ENCODE data around the gene KRTAP10-10. TPM values are rescaled to one million over a fixed set of nuclear protein-coding genes. Genes with fewer than 3 reads are reported as not detected.
A peak's percentile ranks its signal among the peaks of the same experiment; 100 is the strongest.

Gene KRTAP10-10
- total RNA-seq, 1 donor from 2014 or later: not detected

- Mint-ChIP-seq H3K4me1 (no peaks in the 10 kb centered on the region), H3K27ac (no peak within 1 kb of the TSS), H3K4me3 (no peak within 1 kb of the TSS), H3K27me3 (ENCODE audit: insufficient read depth, low read depth) (peaks cover 7% of the 10 kb centered on the region), H3K9me3 (peaks cover 26% of the 10 kb centered on the region), H3K36me3 (peaks cover 4% of the 10 kb centered on the region)
- Histone ChIP-seq H3K36me3 (no peaks in the 10 kb centered on the region), H3K4me1 (no peaks in the 10 kb centered on the region), H3F3A (ENCODE audit: low read depth) (no peaks in the 10 kb centered on the region), H4K20me1 (ENCODE audit: low read depth) (no peaks in the 10 kb centered on the region), H3K27ac (no peak within 1 kb of the TSS), H3K79me2 (ENCODE audit: low read depth) (no peaks in the 10 kb centered on the region), H3K4me2 (no peak within 1 kb of the TSS), H3K4me3 (no peak within 1 kb of the TSS), H3K9me3 (ENCODE audit: low read depth) (no peaks in the 10 kb centered on the region), H2AFZ (replicated peaks) (no peak within 1 kb of the TSS), H3K27me3 (no peaks in the 10 kb centered on the region), H3K9ac (no peak within 1 kb of the TSS)
- TF ChIP-seq CTCF (IDR thresholded peaks at IDR 0.05): no peak
- TF ChIP-seq EZH2phosphoT487 (IDR thresholded peaks at IDR 0.05): no peak
- no peak for TF ChIP-seq EZH2 (IDR thresholded peaks at IDR 0.05)
- DNase-seq (ENCODE audit: low spot score): no peak
These were observed 17.5 kb downstream of the KRTAP10-10 start, which contains the start of gene KRTAP12-4 for GRCh38 chr21:44654576-44655175. Gene KRTAP12-4, minus strand, starts transcription at chr21:44654659. Its CDS starts 45 bp downstream, at chr21:44654614.

- Mint-ChIP-seq H3K4me1 (no peaks in the 10 kb centered on the region), H3K27me3 (ENCODE audit: insufficient read depth, low read depth) (peaks cover 7% of the 10 kb centered on the region), H3K9me3 (peaks cover 29% of the 10 kb centered on the region), H3K4me3 (no peak overlapping the region), H3K27ac (no peak overlapping the region), H3K36me3 (no peaks in the 10 kb centered on the region)
- H3F3A ChIP-seq (ENCODE audit: low read depth): no peaks in the 10 kb centered on the region
- H2AFZ ChIP-seq (replicated peaks): no peak overlapping the region
- H4K20me1 ChIP-seq (ENCODE audit: low read depth): no peaks in the 10 kb centered on the region
- TF ChIP-seq EZH2 (IDR thresholded peaks at IDR 0.05) (no peak), CTCF (IDR thresholded peaks at IDR 0.05) (no peak), EZH2phosphoT487 (IDR thresholded peaks at IDR 0.05) (no peak)
- no peak overlapping the region for H3K4me3 ChIP-seq
- no peaks in the 10 kb centered on the region for H3K9me3 ChIP-seq (ENCODE audit: low read depth)
- no peaks in the 10 kb centered on the region for H3K4me1 ChIP-seq
- H3K27ac ChIP-seq: no peak overlapping the region
- no peaks in the 10 kb centered on the region for H3K79me2 ChIP-seq (ENCODE audit: low read depth)
- H3K36me3 ChIP-seq: no peaks in the 10 kb centered on the region
- no peak overlapping the region for H3K4me2 ChIP-seq
- no peak for DNase-seq (ENCODE audit: low spot score)
- no peak overlapping the region for H3K9ac ChIP-seq
- H3K27me3 ChIP-seq: no peaks in the 10 kb centered on the region
These were observed 19.7 kb downstream of the KRTAP10-10 start for GRCh38 chr21:44656868-44657267.

GRCh38 chr21:44657635-44658540 lies 20.7 kb downstream of the KRTAP10-10 start, which contains the start of gene KRTAP12-3:
Gene KRTAP12-3, plus strand, starts transcription at chr21:44657932. Its CDS starts 48 bp downstream, at chr21:44657980.
- H3K9me3 Mint-ChIP-seq: peaks cover 26% of the 10 kb centered on the region
- DNase-seq (ENCODE audit: low spot score): no peak
- no peaks in the 10 kb centered on the region for H3K4me1 Mint-ChIP-seq
- no peak within 1 kb of the TSS for H3K27ac Mint-ChIP-seq
- H4K20me1 ChIP-seq (ENCODE audit: low read depth): no peaks in the 10 kb centered on the region
- no peaks in the 10 kb centered on the region for H3K36me3 Mint-ChIP-seq
- H3K9me3 ChIP-seq (ENCODE audit: low read depth): no peaks in the 10 kb centered on the region
- H3K27ac ChIP-seq: no peak within 1 kb of the TSS
- no peaks in the 10 kb centered on the region for H3K36me3 ChIP-seq
- TF ChIP-seq EZH2 (IDR thresholded peaks at IDR 0.05) (no peak), CTCF (IDR thresholded peaks at IDR 0.05) (no peak), EZH2phosphoT487 (IDR thresholded peaks at IDR 0.05) (no peak)
- H3K27me3 Mint-ChIP-seq (ENCODE audit: insufficient read depth, low read depth): peaks cover 5% of the 10 kb centered on the region
- no peaks in the 10 kb centered on the region for H3K79me2 ChIP-seq (ENCODE audit: low read depth)
- H3K4me3 Mint-ChIP-seq: no peak within 1 kb of the TSS
- H3K4me1 ChIP-seq: no peaks in the 10 kb centered on the region
- H2AFZ ChIP-seq (replicated peaks): peak within 1 kb of the TSS; percentile 70
- H3F3A ChIP-seq (ENCODE audit: low read depth): no peaks in the 10 kb centered on the region
- no peak within 1 kb of the TSS for H3K9ac ChIP-seq
- H3K4me3 ChIP-seq: no peak within 1 kb of the TSS
- H3K27me3 ChIP-seq: no peaks in the 10 kb centered on the region
- no peak within 1 kb of the TSS for H3K4me2 ChIP-seq

Measured in neural progenitor cell (in vitro differentiated cells).